Endothelial cell of umbilical vein (primary cell): ENCODE data around the gene SUPT4H1. TPM values are rescaled to one million over a fixed set of nuclear protein-coding genes. Genes with fewer than 3 reads are reported as not detected.

ENCODE experiments used
- BruUV-seq: library from RNA; stranded (reverse); fragments of 400-500 nt; replicated peaks from 2 replicates; lab custom pipeline; 2021; lab: Mats Ljungman, UMichigan
- CTCF ChIA-PET: fragments of 300-600, 350-600 bp; sonication (Branson Sonifier 250); formaldehyde crosslinking; loops from one replicate; lab custom pipeline; 2021; ENCODE audit warnings: antibody characterized with exemption, inconsistent platforms; lab: Charles Lee
- POLR2A ChIA-PET: fragments of 300-600, 350-600 bp; sonication (Branson Sonifier 250); formaldehyde crosslinking; loops from one replicate; lab custom pipeline; 2021; ENCODE audit warnings: antibody characterized with exemption, inconsistent platforms; lab: Charles Lee
- DNase-seq: peaks from one replicate; pipeline ENCODE4 v3.0.0-alpha.2; 2011; ENCODE audit warnings: low read depth, low spot score
- FAIRE-seq: peaks from 2 replicates; lab custom pipeline; 2011; peaks lifted over from hg19 to GRCh38; lab: Jason Lieb, UNC
- H2AFZ ChIP-seq: 2 replicates; pipeline ENCODE4 v1.6.0; 2012; ENCODE audit warnings: low read depth, low read length, control low read depth, inconsistent platforms
- H3K27ac ChIP-seq: 2 replicates; pipeline ENCODE4 v1.5.1; 2011; ENCODE audit warnings: low read depth, mild to moderate bottlenecking, control low read depth, low read length, moderate library complexity; ENCODE audit not compliant: insufficient read depth
- H3K27me3 ChIP-seq, 2 experiments: 2 replicates each; pipeline versions ENCODE4 v1.6.0 to v1.6.1; 2011; ENCODE audit warnings: low read length in 2 of 2, mixed read lengths in 1 of 2; ENCODE audit not compliant: control insufficient read depth in 2 of 2, insufficient read depth in 2 of 2
- H3K36me3 ChIP-seq, 2 experiments: 2 replicates in 1 of 2; 3 replicates in 1 of 2; pipeline ENCODE4 v1.5.1; 2011; ENCODE audit warnings: low read length in 2 of 2, mild to moderate bottlenecking in 1 of 2, moderate library complexity in 1 of 2; ENCODE audit not compliant: control insufficient read depth in 2 of 2, insufficient read depth in 2 of 2; ENCODE audit errors: extremely low read depth in 1 of 2
- H3K4me1 ChIP-seq: 3 replicates; pipeline ENCODE4 v1.5.1; 2011; ENCODE audit warnings: mild to moderate bottlenecking, low read length; ENCODE audit not compliant: control insufficient read depth, insufficient read depth; ENCODE audit errors: extremely low read depth
- H3K4me2 ChIP-seq: 2 replicates; pipeline ENCODE4 v1.6.1; 2011; ENCODE audit warnings: low read length, control low read depth, mixed read lengths; ENCODE audit not compliant: insufficient read depth
- H3K4me3 ChIP-seq, 3 experiments: fragments of 200-600 bp in 1 of 3; sonication (generic), shearing (Covaris generic) in 1 of 3; replicated peaks in 1 of 3; 2 replicates each; pipeline ENCODE4 v1.5.1; 2011 to 2016; ENCODE audit warnings: control low read depth in 3 of 3, low read length in 3 of 3, mild to moderate bottlenecking in 2 of 3, inconsistent platforms in 1 of 3, low read depth in 1 of 3, moderate library complexity in 1 of 3; ENCODE audit not compliant: insufficient read depth in 1 of 3
- H3K79me2 ChIP-seq: 2 replicates; pipeline ENCODE4 v1.6.0; 2012; ENCODE audit warnings: low read length, inconsistent platforms; ENCODE audit not compliant: control insufficient read depth, insufficient read depth
- H3K9ac ChIP-seq: replicated peaks from 2 replicates; pipeline ENCODE3; 2011; ENCODE audit warnings: low read length, control low read depth; ENCODE audit not compliant: insufficient read depth; ENCODE audit errors: extremely low read depth
- H3K9me1 ChIP-seq: replicated peaks from 3 replicates; pipeline ENCODE4 v1.6.0; 2011; ENCODE audit warnings: mild to moderate bottlenecking, low read length; ENCODE audit not compliant: control insufficient read depth, insufficient read depth; ENCODE audit errors: extremely low read depth
- H3K9me3 ChIP-seq: replicated peaks from 2 replicates; pipeline ENCODE4 v1.5.1; 2012; ENCODE audit warnings: low read length, inconsistent platforms; ENCODE audit not compliant: control insufficient read depth, insufficient read depth
- H4K20me1 ChIP-seq: replicated peaks from 2 replicates; pipeline ENCODE3; 2011; ENCODE audit warnings: mild to moderate bottlenecking, low read length; ENCODE audit not compliant: control insufficient read depth, insufficient read depth; ENCODE audit errors: extremely low read depth
- CTCF ChIP-seq, 2 donors: IDR thresholded peaks; 1 replicate in 1 of 2; 2 replicates in 1 of 2; pipeline ENCODE4 v1.5.1; 2011; ENCODE audit warnings: low read length in 2 of 2, mild to moderate bottlenecking in 2 of 2, moderate library complexity in 2 of 2, control low read depth in 1 of 2, inconsistent platforms in 1 of 2, low read depth in 1 of 2; ENCODE audit not compliant: insufficient read depth in 1 of 2; ENCODE audit errors: extremely low read depth in 1 of 2
- EZH2 ChIP-seq: IDR thresholded peaks from 2 replicates; pipeline ENCODE4 v1.6.1; 2012; ENCODE audit warnings: borderline replicate concordance, low read depth, mild to moderate bottlenecking, moderate library complexity, low read length, inconsistent platforms; ENCODE audit not compliant: severe bottlenecking
- FOS ChIP-seq: IDR thresholded peaks from 2 replicates; pipeline ENCODE4 v1.6.1; 2011; ENCODE audit warnings: mild to moderate bottlenecking, low read length, moderate library complexity, borderline replicate concordance; ENCODE audit not compliant: insufficient read depth
- GATA2 ChIP-seq: IDR thresholded peaks from 2 replicates; pipeline ENCODE4 v1.7.0; 2011; ENCODE audit warnings: low read depth, mild to moderate bottlenecking, moderate library complexity, mixed read lengths, low read length; ENCODE audit not compliant: insufficient read length, insufficient read depth
- JUN ChIP-seq: IDR thresholded peaks from 2 replicates; pipeline ENCODE4 v1.6.1; 2011; ENCODE audit warnings: borderline replicate concordance, low read depth; ENCODE audit not compliant: insufficient read length, insufficient read depth
- MAX ChIP-seq: IDR thresholded peaks from 2 replicates; pipeline ENCODE4 v1.6.1; 2011; ENCODE audit not compliant: insufficient read depth, insufficient read length
- MYC ChIP-seq: IDR thresholded peaks from one replicate; pipeline ENCODE4 v1.6.1; 2011; ENCODE audit warnings: mild to moderate bottlenecking, low read depth, low read length
- POLR2A ChIP-seq: IDR thresholded peaks from 2 replicates; pipeline ENCODE4 v1.6.1; 2012; ENCODE audit warnings: low read depth, mild to moderate bottlenecking, control low read depth, low read length
- POLR2AphosphoS5 ChIP-seq: IDR thresholded peaks from 2 replicates; pipeline ENCODE4 v1.6.1; 2012; ENCODE audit warnings: low read depth, mild to moderate bottlenecking, control low read depth, low read length, moderate library complexity; ENCODE audit not compliant: insufficient read depth
- dilution Hi-C: fragments of 300-500 bp; cut with MboI; formaldehyde crosslinking; loops from one replicate; pipeline ENCODE4 v1.15.0; 2019; ENCODE audit warnings: low sequenced_read_pairs; ENCODE audit not compliant: extremely low pct_ligation_motif_present
- intact Hi-C: fragments of 100-400 bp; cut with micrococcal nuclease; formaldehyde crosslinking; loops from one replicate; pipeline ENCODE4 v1.10.0; 2022
- polyA plus RNA-seq, 4 experiments: library from polyadenylated mRNA; depleted of rRNA in 3 of 4; stranded (reverse) in 3 of 4; unstranded in 1 of 4; fragments of >200 nt; gene quantifications; 2 replicates each; pipeline versions ENCODE4 v1.2.1 to v1.2.3, GENCODE V29; 2011 to 2012; ENCODE audit warnings: missing spikeins in 1 of 4
- total RNA-seq: library from RNA; stranded (reverse); gene quantifications from 2 replicates; pipeline ENCODE4 v1.2.3, GENCODE V29; 2021

The SUPT4H1 gene
- total and polyA plus RNA-seq, 2 donors (not counting 3 experiments of a cell fraction or from before 2014, with no cell fraction given), result 77.5 to 154 TPM

- H3K79me2 ChIP-seq, result no peaks in the 10 kb centered on the region
- H3K9me1 ChIP-seq, result no peaks in the 10 kb centered on the region
- CTCF ChIA-PET, result interaction anchor here (0.7 kb wide), 1 partner anchor 8 kb away, joined by 3 read pairs; no protein-coding TSS in a partner anchor
- FAIRE-seq (no peak), DNase-seq (no peak)
- H3K4me3 ChIP-seq, result no peak overlapping the region
- POLR2A ChIA-PET, result no interaction called here
- intact Hi-C loops (no loop called here), dilution Hi-C loops (no loop called here)
- no peak overlapping the region for H3K9ac ChIP-seq
- no peak for TF ChIP-seq GATA2
- TF ChIP-seq JUN, result no peak
- TF ChIP-seq MYC, result no peak
- no peak for TF ChIP-seq CTCF (IDR thresholded peaks at IDR 0.05; ENCODE audit: extremely low read depth in 1 of 2, insufficient read depth in 1 of 2, low read depth in 1 of 2, low read length in 2 of 2)
- TF ChIP-seq MAX, result no peak
- TF ChIP-seq EZH2, result no peak
- TF ChIP-seq FOS, result no peak
- no peak for TF ChIP-seq POLR2A
- no peak for TF ChIP-seq POLR2AphosphoS5
- no peaks in the 10 kb centered on the region for H4K20me1 ChIP-seq
- no peaks in the 10 kb centered on the region for H3K27me3 ChIP-seq
- no peak overlapping the region for H2AFZ ChIP-seq
- no TSS peak for BruUV-seq
- H3K4me2 ChIP-seq, result no peak overlapping the region
- no peaks in the 10 kb centered on the region for H3K36me3 ChIP-seq
- H3K9me3 ChIP-seq, result no peaks in the 10 kb centered on the region
- no peak overlapping the region for H3K27ac ChIP-seq
- H3K4me1 ChIP-seq, result no peaks in the 10 kb centered on the region
Measured at GRCh38 chr17:58311429-58311894, 40.5 kb downstream of the SUPT4H1 start.
